PC-3 (cell line): ENCODE measurements around the gene TMEM39A. TPM values are rescaled to one million over a fixed set of nuclear protein-coding genes. Genes with fewer than 3 reads are reported as not detected.

ENCODE experiments used
- ATAC-seq: fragments of 200-7000 bp; cut with Tn5 transposase; 2 replicates; pipeline ENCODE4 v1.9.1; 2020; ENCODE audit warnings: mild to moderate bottlenecking, moderate library complexity
- BruUV-seq: library from RNA; stranded (reverse); fragments of 400-500 nt; replicated peaks from 2 replicates; lab custom pipeline; 2021; lab: Mats Ljungman, UMichigan
- CTCF ChIA-PET: fragments of 300-600 bp; sonication (Branson Sonifier 250); formaldehyde crosslinking; loops from one replicate; lab custom pipeline; 2022; ENCODE audit warnings: antibody characterized with exemption; lab: Charles Lee
- POLR2A ChIA-PET: fragments of 300-600 bp; sonication (Branson Sonifier 250); formaldehyde crosslinking; loops from one replicate; lab custom pipeline; 2022; ENCODE audit warnings: antibody characterized with exemption; ENCODE audit not compliant: unreplicated experiment; lab: Charles Lee
- DNase-seq: peaks from one replicate; pipeline ENCODE4 v3.0.0-alpha.2; 2015
- H2AFZ ChIP-seq: fragments of 300-600 bp; sonication (generic); 2 replicates; pipeline ENCODE4 v1.6.0; 2016; ENCODE audit warnings: antibody characterized with exemption, low read length
- H3F3A ChIP-seq: fragments of 300-600 bp; sonication (generic); one replicate; pipeline ENCODE4 v1.6.0; 2017; ENCODE audit warnings: antibody characterized with exemption, low read length, control low read depth, mild to moderate bottlenecking; ENCODE audit not compliant: unreplicated experiment
- H3K27ac ChIP-seq: fragments of 300-600 bp; sonication (generic); 2 replicates; pipeline ENCODE4 v1.5.1; 2016; ENCODE audit warnings: mild to moderate bottlenecking, low read length
- H3K27me3 ChIP-seq: fragments of 300-600 bp; sonication (generic); 2 replicates; pipeline ENCODE4 v1.6.1; 2016; ENCODE audit warnings: low read length, mixed read lengths
- H3K36me3 ChIP-seq: fragments of 300-600 bp; sonication (generic); 2 replicates; pipeline ENCODE4 v1.6.1; 2016; ENCODE audit warnings: low read depth, mixed run types, low read length, mixed read lengths
- H3K4me1 ChIP-seq: fragments of 300-600 bp; sonication (generic); 2 replicates; pipeline ENCODE4 v1.5.1; 2016; ENCODE audit warnings: low read length; ENCODE audit not compliant: insufficient read depth
- H3K4me2 ChIP-seq: fragments of 300-600 bp; sonication (generic); 2 replicates; pipeline ENCODE4 v1.6.0; 2016; ENCODE audit warnings: low read length
- H3K4me3 ChIP-seq: fragments of 300-600 bp; sonication (generic); 2 replicates; pipeline ENCODE4 v1.5.1; 2016; ENCODE audit warnings: mild to moderate bottlenecking, low read length, mixed read lengths
- H3K79me2 ChIP-seq: fragments of 300-600 bp; sonication (generic); 2 replicates; pipeline ENCODE4 v1.6.1; 2017; ENCODE audit warnings: low read length, mixed read lengths
- H3K9ac ChIP-seq: fragments of 300-600 bp; sonication (generic); 2 replicates; pipeline ENCODE4 v1.6.0; 2016; ENCODE audit warnings: mild to moderate bottlenecking, low read length
- H3K9me2 ChIP-seq: fragments of 300-600 bp; sonication (generic); replicated peaks from 2 replicates; pipeline ENCODE4 v1.6.1; 2016; ENCODE audit warnings: mixed run types, low read length, mixed read lengths
- H3K9me3 ChIP-seq: fragments of 300-600 bp; sonication (generic); 2 replicates; pipeline ENCODE4 v1.6.1; 2016; ENCODE audit warnings: low read length, mixed read lengths
- H4K20me1 ChIP-seq: fragments of 300-600 bp; sonication (generic); 2 replicates; pipeline ENCODE4 v1.6.1; 2016; ENCODE audit warnings: low read length, mixed read lengths
- CTCF ChIP-seq: fragments of 300-600 bp; sonication (generic); conservative IDR thresholded peaks from 2 replicates; pipeline ENCODE4 v1.5.1; 2017; ENCODE audit warnings: antibody characterized with exemption, low read depth, mild to moderate bottlenecking, low read length
- EZH2 ChIP-seq: fragments of 300-600 bp; sonication (generic); IDR thresholded peaks from one replicate; pipeline ENCODE4 v1.6.1; 2017; ENCODE audit warnings: antibody characterized with exemption, mild to moderate bottlenecking, low read length; ENCODE audit not compliant: unreplicated experiment
- EZH2phosphoT487 ChIP-seq: fragments of 300-600 bp; sonication (generic); IDR thresholded peaks from 2 replicates; pipeline ENCODE4 v1.6.1; 2018; ENCODE audit warnings: mild to moderate bottlenecking, antibody characterized with exemption, low read length, borderline replicate concordance
- intact Hi-C: fragments of 100-400 bp; cut with micrococcal nuclease; formaldehyde crosslinking; loops from 2 replicates; pipeline ENCODE4 v1.9.0; 2023
- total RNA-seq: library from RNA; depleted of rRNA; stranded (reverse); fragments of >200 nt; gene quantifications from 2 replicates; pipeline ENCODE4 v1.2.3, GENCODE V29; 2014

The TMEM39A gene
- total RNA-seq, 1 experiment from 2014 or later = 56.5 TPM

GRCh38 chr3:119403201-119403600, 60.2 kb downstream of the TMEM39A start:
- H3K9me2 ChIP-seq = no peaks in the 10 kb centered on the region
- H3K4me2 ChIP-seq = no peak overlapping the region
- no peaks in the 10 kb centered on the region for H3K9me3 ChIP-seq
- peak overlapping the region; percentile 0 for H3K27ac ChIP-seq
- TF ChIP-seq EZH2phosphoT487 (no peak), EZH2 (no peak), CTCF (0 out of 2 replicates have a peak, but pooled peaks have one; percentile 15)
- no peak overlapping the region for H3K9ac ChIP-seq
- BruUV-seq = no TSS peak
- no peak overlapping the region for H3K4me3 ChIP-seq
- DNase-seq = peak; percentile 62
- ATAC-seq = peak; percentile 90
- ChIA-PET POLR2A (interaction anchor here (0.6 kb wide), 1 partner anchor 1120 kb away, joined by 5 read pairs; no protein-coding TSS in a partner anchor), CTCF (interaction anchor here (1.0 kb wide), 1 partner anchor 50 kb away, joined by 4 read pairs; no protein-coding TSS in a partner anchor)
- no peaks in the 10 kb centered on the region for H3K79me2 ChIP-seq
- peak overlapping the region; percentile 23; the same call in 1 of the 2 replicates for H2AFZ ChIP-seq
- H3K27me3 ChIP-seq = no peaks in the 10 kb centered on the region
- H4K20me1 ChIP-seq = no peaks in the 10 kb centered on the region
- intact Hi-C loops = no loop called here
- H3K4me1 ChIP-seq = peaks cover 10% of the 10 kb centered on the region
- no peaks in the 10 kb centered on the region for H3K36me3 ChIP-seq
- no peaks in the 10 kb centered on the region for H3F3A ChIP-seq

GRCh38 chr3:119402791-119403190, 60.6 kb downstream of the TMEM39A start:
- H3K4me3 ChIP-seq = no peak overlapping the region
- H3K9ac ChIP-seq = no peak overlapping the region
- TF ChIP-seq EZH2phosphoT487 = no peak
- TF ChIP-seq EZH2 = no peak
- TF ChIP-seq CTCF = no peak
- ChIA-PET POLR2A (no interaction called here), CTCF (interaction anchor here (1.0 kb wide), 1 partner anchor 50 kb away, joined by 4 read pairs; no protein-coding TSS in a partner anchor)
- no peak for DNase-seq
- peaks cover 10% of the 10 kb centered on the region for H3K4me1 ChIP-seq
- no peaks in the 10 kb centered on the region for H3K9me3 ChIP-seq
- no TSS peak for BruUV-seq
- peak overlapping the region; percentile 0; the same call in 1 of the 2 replicates for H3K27ac ChIP-seq
- H3K79me2 ChIP-seq = no peaks in the 10 kb centered on the region
- no peaks in the 10 kb centered on the region for H3F3A ChIP-seq
- intact Hi-C loops = no loop called here
- H3K27me3 ChIP-seq = no peaks in the 10 kb centered on the region
- no peaks in the 10 kb centered on the region for H3K9me2 ChIP-seq
- H4K20me1 ChIP-seq = no peaks in the 10 kb centered on the region
- H2AFZ ChIP-seq = peak overlapping the region; percentile 23; the same call in 1 of the 2 replicates
- no peaks in the 10 kb centered on the region for H3K36me3 ChIP-seq
- no peak overlapping the region for H3K4me2 ChIP-seq
- ATAC-seq = peak; percentile 42
